ENCODE results near the gene GRK5.

Gene GRK5

DNA sequence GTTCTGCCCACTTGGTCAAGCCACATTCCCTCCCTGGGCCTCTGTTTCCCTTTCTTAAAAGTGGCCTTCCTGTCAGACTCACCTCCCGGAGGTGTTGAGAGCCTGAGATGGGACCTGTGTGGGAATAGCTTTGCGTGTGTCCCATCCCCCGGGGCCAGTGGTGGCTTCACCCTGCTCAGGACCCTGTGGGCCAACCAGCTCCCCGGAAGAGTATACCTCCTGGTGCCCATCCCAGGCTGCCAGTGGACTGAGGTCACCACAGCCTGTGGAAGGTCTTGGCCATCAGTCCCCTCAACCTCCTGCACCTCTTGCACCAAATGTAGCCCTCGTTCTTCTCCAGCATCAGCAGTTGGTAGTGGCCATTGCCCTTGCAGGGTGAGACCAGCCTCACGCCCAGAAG, 190.0 kb downstream of the GRK5 start:
- Histone ChIP-seq H3K4me2 (ENCODE audit: low read length) (no peak overlapping the region), H3K27ac (ENCODE audit: low read depth, low read length) (no peak overlapping the region), H2BK12ac (ENCODE audit: low read length) (no peak overlapping the region), H4K91ac (ENCODE audit: low read depth, low read length) (no peak overlapping the region), H2AK5ac (ENCODE audit: low read length) (no peak overlapping the region), H2BK120ac (ENCODE audit: insufficient read depth, low read length, poor library complexity) (no peak overlapping the region), H3K14ac (ENCODE audit: low read length) (no peak overlapping the region), H3K36me3 (ENCODE audit: control insufficient read depth in 1 of 2, insufficient read depth in 2 of 2, low read length in 2 of 2) (no peaks in the 10 kb centered on the region), H4K8ac (ENCODE audit: low read depth, low read length) (no peak overlapping the region), H3K23ac (ENCODE audit: low read length) (no peak overlapping the region), H3K79me2 (ENCODE audit: control insufficient read depth, insufficient read depth, low read length, poor library complexity) (no peaks in the 10 kb centered on the region), H4K12ac (ENCODE audit: low read depth, low read length) (no peak overlapping the region), H3K9me3 (ENCODE audit: insufficient read depth, low read depth, low read length) (peaks cover 2% of the 10 kb centered on the region), H2BK5ac (ENCODE audit: low read depth, low read length, poor library complexity) (no peak overlapping the region), H2AFZ (ENCODE audit: insufficient read depth, low read length, poor library complexity) (no peak overlapping the region), H3K27me3 (ENCODE audit: insufficient read depth, low read length) (no peaks in the 10 kb centered on the region), H3K79me1 (ENCODE audit: low read length) (no peaks in the 10 kb centered on the region), H3K4me3 (ENCODE audit: low read depth, low read length) (no peak overlapping the region), H3K4ac (ENCODE audit: low read depth, low read length) (no peak overlapping the region), H3K4me1 (ENCODE audit: control insufficient read depth in 1 of 2, insufficient read depth in 2 of 2, low read length in 2 of 2) (no peaks in the 10 kb centered on the region), H3K9ac (ENCODE audit: low read length) (no peak overlapping the region), H3K18ac (ENCODE audit: low read length) (no peak overlapping the region)
- no CpG with 5 or more reads among the region's 6 CpGs for WGBS (ENCODE audit: extremely low coverage, insufficient coverage, insufficient read length)
- DNase-seq, result no peak

DNA sequence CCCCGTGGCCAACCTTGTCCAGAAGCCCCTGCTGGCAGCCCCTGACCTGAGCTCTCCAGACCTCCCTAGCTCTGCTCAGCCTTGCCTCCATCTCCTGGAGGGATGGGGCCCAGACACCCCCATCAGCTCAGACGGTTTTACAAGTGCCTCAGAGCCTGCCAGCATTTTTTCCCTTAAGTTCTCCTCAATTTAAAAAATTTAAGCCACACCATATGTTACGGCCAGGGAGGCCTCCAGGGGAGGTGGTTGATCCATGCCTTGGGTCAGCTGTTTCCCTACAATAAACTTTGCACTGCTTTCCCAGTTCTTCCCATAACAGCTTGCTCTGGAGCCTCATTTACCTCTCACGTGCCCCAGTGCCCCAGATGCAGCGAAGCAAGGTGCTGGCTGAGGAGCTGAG, 191.6 kb downstream of the GRK5 start:
- Histone ChIP-seq H3K4ac (ENCODE audit: low read depth, low read length) (no peak overlapping the region), H2BK12ac (ENCODE audit: low read length) (no peak overlapping the region), H2AFZ (ENCODE audit: insufficient read depth, low read length, poor library complexity) (no peak overlapping the region), H2BK5ac (ENCODE audit: low read depth, low read length, poor library complexity) (no peak overlapping the region), H2AK5ac (ENCODE audit: low read length) (no peak overlapping the region), H3K4me1 (ENCODE audit: control insufficient read depth in 1 of 2, insufficient read depth in 2 of 2, low read length in 2 of 2) (no peaks in the 10 kb centered on the region), H4K8ac (ENCODE audit: low read depth, low read length) (no peak overlapping the region), H3K79me1 (ENCODE audit: low read length) (no peaks in the 10 kb centered on the region), H4K12ac (ENCODE audit: low read depth, low read length) (no peak overlapping the region), H3K14ac (ENCODE audit: low read length) (no peak overlapping the region), H3K4me3 (ENCODE audit: low read depth, low read length) (no peak overlapping the region), H3K23ac (ENCODE audit: low read length) (no peak overlapping the region), H3K36me3 (ENCODE audit: control insufficient read depth in 1 of 2, insufficient read depth in 2 of 2, low read length in 2 of 2) (no peaks in the 10 kb centered on the region), H3K4me2 (ENCODE audit: low read length) (no peak overlapping the region), H3K18ac (ENCODE audit: low read length) (no peak overlapping the region), H3K9ac (ENCODE audit: low read length) (no peak overlapping the region), H3K27me3 (ENCODE audit: insufficient read depth, low read length) (no peaks in the 10 kb centered on the region), H3K9me3 (ENCODE audit: insufficient read depth, low read depth, low read length) (peaks cover 2% of the 10 kb centered on the region), H3K79me2 (ENCODE audit: control insufficient read depth, insufficient read depth, low read length, poor library complexity) (no peaks in the 10 kb centered on the region), H2BK120ac (ENCODE audit: insufficient read depth, low read length, poor library complexity) (no peak overlapping the region), H4K91ac (ENCODE audit: low read depth, low read length) (no peak overlapping the region), H3K27ac (ENCODE audit: low read depth, low read length) (no peak overlapping the region)
- no CpG with 5 or more reads among the region's 5 CpGs for WGBS (ENCODE audit: extremely low coverage, insufficient coverage, insufficient read length)
- DNase-seq, result no peak

DNA sequence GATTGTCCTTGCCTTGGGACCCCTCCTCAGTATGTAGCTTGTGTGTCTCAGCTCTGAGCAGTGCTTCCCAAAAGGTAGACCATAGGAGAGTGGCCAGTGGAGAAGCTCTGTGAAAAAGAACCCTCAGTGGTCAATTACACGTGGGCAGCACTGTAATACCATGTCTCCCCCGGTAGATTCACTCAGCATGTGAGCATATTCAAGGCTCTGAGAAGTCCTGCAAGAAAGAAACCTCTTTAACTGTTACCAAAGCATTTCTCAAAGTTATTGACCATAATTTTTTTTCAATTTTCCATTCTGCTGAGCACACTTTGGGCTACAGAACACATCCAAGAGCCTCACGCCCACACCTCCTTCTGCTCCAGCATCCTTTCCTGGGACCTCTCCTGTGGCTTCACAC, 192.1 kb downstream of the GRK5 start:
- H3K4me2 ChIP-seq (ENCODE audit: low read length), result no peak overlapping the region
- no peaks in the 10 kb centered on the region for H3K4me1 ChIP-seq (ENCODE audit: control insufficient read depth in 1 of 2, insufficient read depth in 2 of 2, low read length in 2 of 2)
- H3K27me3 ChIP-seq (ENCODE audit: insufficient read depth, low read length), result no peaks in the 10 kb centered on the region
- H4K8ac ChIP-seq (ENCODE audit: low read depth, low read length), result no peak overlapping the region
- H2BK12ac ChIP-seq (ENCODE audit: low read length), result no peak overlapping the region
- no peak overlapping the region for H2BK120ac ChIP-seq (ENCODE audit: insufficient read depth, low read length, poor library complexity)
- H4K91ac ChIP-seq (ENCODE audit: low read depth, low read length), result no peak overlapping the region
- no peak overlapping the region for H2BK5ac ChIP-seq (ENCODE audit: low read depth, low read length, poor library complexity)
- H3K27ac ChIP-seq (ENCODE audit: low read depth, low read length), result no peak overlapping the region
- H3K18ac ChIP-seq (ENCODE audit: low read length), result no peak overlapping the region
- H3K79me1 ChIP-seq (ENCODE audit: low read length), result no peaks in the 10 kb centered on the region
- no peaks in the 10 kb centered on the region for H3K36me3 ChIP-seq (ENCODE audit: control insufficient read depth in 1 of 2, insufficient read depth in 2 of 2, low read length in 2 of 2)
- H3K79me2 ChIP-seq (ENCODE audit: control insufficient read depth, insufficient read depth, low read length, poor library complexity), result no peaks in the 10 kb centered on the region
- no peak overlapping the region for H3K4ac ChIP-seq (ENCODE audit: low read depth, low read length)
- no CpG with 5 or more reads among the region's 3 CpGs for WGBS (ENCODE audit: extremely low coverage, insufficient coverage, insufficient read length)
- H3K14ac ChIP-seq (ENCODE audit: low read length), result no peak overlapping the region
- no peak overlapping the region for H3K23ac ChIP-seq (ENCODE audit: low read length)
- no peak overlapping the region for H2AFZ ChIP-seq (ENCODE audit: insufficient read depth, low read length, poor library complexity)
- H3K4me3 ChIP-seq (ENCODE audit: low read depth, low read length), result no peak overlapping the region
- no peak overlapping the region for H2AK5ac ChIP-seq (ENCODE audit: low read length)
- no peak overlapping the region for H4K12ac ChIP-seq (ENCODE audit: low read depth, low read length)
- DNase-seq, result no peak
- no peaks in the 10 kb centered on the region for H3K9me3 ChIP-seq (ENCODE audit: insufficient read depth, low read depth, low read length)
- H3K9ac ChIP-seq (ENCODE audit: low read length), result no peak overlapping the region

DNA sequence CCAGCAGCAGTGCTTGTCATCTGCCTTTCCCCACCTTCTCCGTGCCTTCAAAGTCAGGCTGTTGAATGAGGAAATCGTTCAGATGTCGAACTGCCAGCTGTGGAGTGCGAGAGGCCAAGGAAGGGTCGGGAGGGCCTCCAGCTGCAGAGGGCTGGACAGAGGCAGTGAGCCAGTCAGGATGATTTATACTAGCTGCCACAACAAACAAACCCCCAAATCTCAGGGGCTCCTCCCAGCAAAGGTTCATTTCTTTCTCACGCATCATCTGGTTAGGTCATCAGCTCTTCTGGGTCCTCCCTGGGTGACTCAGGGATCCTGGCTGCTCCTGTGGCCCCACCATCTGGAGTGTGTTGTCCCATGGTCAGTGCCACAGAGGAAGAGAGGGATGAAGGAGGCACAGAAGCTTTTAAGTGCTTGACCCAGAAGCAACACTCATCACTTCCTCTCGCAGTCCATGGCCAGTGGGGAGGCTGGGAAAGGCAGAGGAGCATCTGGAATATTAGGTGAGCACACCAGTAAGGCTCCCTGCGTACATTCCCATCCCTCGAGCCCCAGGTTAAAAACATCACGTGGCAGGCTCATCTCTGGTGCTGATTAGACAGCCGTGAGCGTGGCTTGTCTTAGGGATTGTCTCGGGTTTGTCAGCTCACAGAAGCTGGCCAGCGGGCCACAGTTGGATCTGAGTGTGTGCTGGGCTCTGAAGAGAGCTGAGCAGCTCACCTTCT, 194.5 kb downstream of the GRK5 start:
- Histone ChIP-seq H3K4me3 (ENCODE audit: low read depth, low read length) (no peak overlapping the region), H3K9me3 (ENCODE audit: insufficient read depth, low read depth, low read length) (no peaks in the 10 kb centered on the region), H2BK12ac (ENCODE audit: low read length) (no peak overlapping the region), H3K9ac (ENCODE audit: low read length) (no peak overlapping the region), H2BK120ac (ENCODE audit: insufficient read depth, low read length, poor library complexity) (no peak overlapping the region), H3K23ac (ENCODE audit: low read length) (no peak overlapping the region), H3K27me3 (ENCODE audit: insufficient read depth, low read length) (no peaks in the 10 kb centered on the region), H4K8ac (ENCODE audit: low read depth, low read length) (no peak overlapping the region), H3K27ac (ENCODE audit: low read depth, low read length) (no peak overlapping the region), H3K4me2 (ENCODE audit: low read length) (no peak overlapping the region), H4K12ac (ENCODE audit: low read depth, low read length) (no peak overlapping the region), H4K91ac (ENCODE audit: low read depth, low read length) (no peak overlapping the region), H3K18ac (ENCODE audit: low read length) (no peak overlapping the region), H3K36me3 (ENCODE audit: control insufficient read depth in 1 of 2, insufficient read depth in 2 of 2, low read length in 2 of 2) (no peaks in the 10 kb centered on the region), H3K4me1 (ENCODE audit: control insufficient read depth in 1 of 2, insufficient read depth in 2 of 2, low read length in 2 of 2) (no peaks in the 10 kb centered on the region), H3K14ac (ENCODE audit: low read length) (no peak overlapping the region), H2BK5ac (ENCODE audit: low read depth, low read length, poor library complexity) (no peak overlapping the region), H2AFZ (ENCODE audit: insufficient read depth, low read length, poor library complexity) (no peak overlapping the region), H3K79me1 (ENCODE audit: low read length) (no peaks in the 10 kb centered on the region), H2AK5ac (ENCODE audit: low read length) (no peak overlapping the region), H3K79me2 (ENCODE audit: control insufficient read depth, insufficient read depth, low read length, poor library complexity) (no peaks in the 10 kb centered on the region), H3K4ac (ENCODE audit: low read depth, low read length) (no peak overlapping the region)
- WGBS (ENCODE audit: extremely low coverage, insufficient coverage, insufficient read length), result no CpG with 5 or more reads among the region's 14 CpGs
- DNase-seq, result peak; percentile 22 to 42
